ENCODE results near the gene TLX2.
A peak's percentile ranks its signal among the peaks of the same experiment; 100 is the strongest.

Gene TLX2

GRCh38 chr2:74544634-74545033 lies 30.4 kb downstream of the TLX2 start:
- TF ChIP-seq CTCF (IDR thresholded peaks at IDR 0.05; ENCODE audit: control insufficient read depth, extremely low read depth, insufficient read depth), result 0 out of 2 replicates have a peak, but pooled peaks have one; percentile 20
- DNase-seq (ENCODE audit: low read depth), result no peak
- no peak overlapping the region for H3K4me3 ChIP-seq (ENCODE audit: low read depth, low read length)

GRCh38 chr2:74546004-74546403 lies 31.8 kb downstream of the TLX2 start:
- no peak for TF ChIP-seq CTCF (IDR thresholded peaks at IDR 0.05; ENCODE audit: control insufficient read depth, extremely low read depth, insufficient read depth)
- DNase-seq (ENCODE audit: low read depth), result no peak
- H3K4me3 ChIP-seq (ENCODE audit: low read depth, low read length), result no peak overlapping the region

- no peak for TF ChIP-seq CTCF (IDR thresholded peaks at IDR 0.05; ENCODE audit: control insufficient read depth, extremely low read depth, insufficient read depth)
Measured at GRCh38 chr2:74548285-74548899, 34.1 kb downstream of the TLX2 start.

GRCh38 chr2:74548900-74549826 lies 34.9 kb downstream of the TLX2 start:
- no peak for TF ChIP-seq CTCF (IDR thresholded peaks at IDR 0.05; ENCODE audit: control insufficient read depth, extremely low read depth, insufficient read depth)
- peak overlapping the region; percentile 60 for H3K4me3 ChIP-seq (ENCODE audit: low read depth, low read length)
- no peak for DNase-seq (ENCODE audit: low read depth)

More at GRCh38 chr2:74548285-74548899, 34.1 kb downstream of the TLX2 start:
- DNase-seq (ENCODE audit: low read depth), result no peak
- peak overlapping the region; percentile 60 for H3K4me3 ChIP-seq (ENCODE audit: low read depth, low read length)

GRCh38 chr2:74550231-74550630 lies 36.0 kb downstream of the TLX2 start:
- DNase-seq (ENCODE audit: low read depth), result no peak
- H3K4me3 ChIP-seq (ENCODE audit: low read depth, low read length), result no peak overlapping the region; the same call in 1 of the 2 replicates
- no peak for TF ChIP-seq CTCF (IDR thresholded peaks at IDR 0.05; ENCODE audit: control insufficient read depth, extremely low read depth, insufficient read depth)

GRCh38 chr2:74551530-74551929 lies 37.3 kb downstream of the TLX2 start:
- TF ChIP-seq CTCF (IDR thresholded peaks at IDR 0.05; ENCODE audit: control insufficient read depth, extremely low read depth, insufficient read depth), result no peak
- no peak overlapping the region for H3K4me3 ChIP-seq (ENCODE audit: low read depth, low read length)
- DNase-seq (ENCODE audit: low read depth), result no peak

Data from LNCaP clone FGC (cell line).